HG02840 (cell line): Measurements from ENCODE around the gene TTC7B.

Experiments used
- ATAC-seq: cut with Tn5 transposase; IDR thresholded peaks from one replicate; pipeline ENCODE4 v1.9.1; 2021; ENCODE audit warnings: mild to moderate bottlenecking, moderate library complexity, moderate number of reproducible peaks; ENCODE audit not compliant: unreplicated experiment, low FRiP score

Gene TTC7B

GRCh38 chr14:90572441-90573150 is 243.6 kb downstream of the TTC7B start:
- ATAC-seq = no peak

GRCh38 chr14:90571149-90571947 is 244.9 kb downstream of the TTC7B start:
- ATAC-seq = no peak

DNA sequence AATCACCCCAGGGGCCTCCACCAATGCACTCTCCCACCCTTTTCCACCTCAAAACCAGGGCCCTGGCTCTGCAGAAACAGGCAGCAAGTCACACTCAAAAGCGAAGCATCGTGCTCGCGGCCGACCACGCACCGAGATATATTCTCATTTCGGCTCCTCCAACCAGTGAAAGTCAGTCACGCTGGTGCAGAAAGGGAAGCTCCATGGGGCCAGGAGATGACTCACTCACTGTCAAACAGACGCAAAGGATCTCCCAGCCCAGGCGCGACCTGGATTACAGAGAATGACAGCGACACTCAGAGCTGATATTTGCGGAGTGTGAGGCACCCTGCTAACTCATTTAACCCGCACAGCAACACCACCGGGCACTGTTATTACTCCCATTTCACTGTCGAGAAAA is 245.8 kb downstream of the TTC7B start:
- no peak for ATAC-seq

GRCh38 chr14:90569606-90570387 is 246.4 kb downstream of the TTC7B start:
- no peak for ATAC-seq

DNA sequence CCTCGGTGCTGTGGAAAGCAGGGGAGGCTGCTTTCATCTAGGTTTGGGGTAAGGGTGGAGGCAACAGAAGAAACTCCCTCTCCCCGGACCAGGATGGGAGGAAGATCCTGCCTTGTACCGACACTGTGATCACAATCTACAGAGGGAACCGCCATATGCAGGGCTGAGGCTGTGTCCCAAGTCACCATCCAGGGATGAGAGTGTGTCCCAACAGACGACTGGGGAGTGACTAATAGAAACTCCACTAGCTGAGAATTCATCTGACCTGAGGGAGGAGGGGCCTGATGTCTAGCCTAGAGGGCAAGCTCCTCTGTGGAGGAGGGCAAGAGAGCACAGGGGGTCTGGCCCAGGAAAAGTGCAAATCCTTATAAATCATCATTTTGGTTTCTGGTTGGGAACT is 247.0 kb downstream of the TTC7B start:
- ATAC-seq = no peak

DNA sequence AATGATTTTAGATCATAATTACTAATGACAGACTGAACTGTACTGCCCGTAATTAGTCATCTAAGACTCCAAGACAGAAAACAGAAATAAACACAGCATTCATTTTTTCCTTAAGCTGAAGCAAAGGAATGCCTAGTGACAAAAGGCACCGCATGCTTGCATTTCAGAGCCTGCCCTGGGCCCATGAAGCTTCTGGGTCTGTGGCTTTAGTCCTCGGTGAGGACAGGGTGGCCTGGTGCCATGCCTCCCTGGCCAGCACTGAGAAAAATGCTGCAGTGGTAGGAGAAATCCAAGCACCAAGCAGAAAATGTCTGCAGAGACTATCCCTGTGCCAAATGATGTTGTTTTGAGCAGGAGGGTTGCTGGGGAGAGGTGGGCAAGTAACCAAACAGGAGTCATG is 247.8 kb downstream of the TTC7B start:
- no peak for ATAC-seq

- ATAC-seq = no peak
Observed at GRCh38 chr14:90567991-90568390, 248.2 kb downstream of the TTC7B start.

GRCh38 chr14:90567191-90567590 is 249.0 kb downstream of the TTC7B start:
- no peak for ATAC-seq

DNA sequence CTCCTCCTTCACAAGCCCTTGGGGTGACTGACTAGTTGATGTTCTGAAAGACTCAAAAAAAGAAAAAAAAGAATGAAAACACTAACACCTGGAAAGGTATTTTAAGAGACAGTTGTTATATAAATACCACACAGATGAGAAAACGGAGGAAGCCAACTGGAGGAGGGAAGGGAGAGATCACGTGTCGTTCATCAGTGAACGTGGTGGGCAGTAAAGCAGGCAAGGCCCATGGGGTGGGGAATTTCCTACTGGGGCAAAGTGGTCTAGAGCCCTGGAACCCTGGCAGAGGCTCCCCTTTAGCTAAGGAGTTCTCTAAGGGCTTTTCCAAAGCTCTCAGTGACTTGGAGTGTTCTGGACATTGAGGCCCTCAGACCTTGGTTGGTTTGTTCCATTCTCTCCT is 249.7 kb downstream of the TTC7B start:
- ATAC-seq = no peak

DNA sequence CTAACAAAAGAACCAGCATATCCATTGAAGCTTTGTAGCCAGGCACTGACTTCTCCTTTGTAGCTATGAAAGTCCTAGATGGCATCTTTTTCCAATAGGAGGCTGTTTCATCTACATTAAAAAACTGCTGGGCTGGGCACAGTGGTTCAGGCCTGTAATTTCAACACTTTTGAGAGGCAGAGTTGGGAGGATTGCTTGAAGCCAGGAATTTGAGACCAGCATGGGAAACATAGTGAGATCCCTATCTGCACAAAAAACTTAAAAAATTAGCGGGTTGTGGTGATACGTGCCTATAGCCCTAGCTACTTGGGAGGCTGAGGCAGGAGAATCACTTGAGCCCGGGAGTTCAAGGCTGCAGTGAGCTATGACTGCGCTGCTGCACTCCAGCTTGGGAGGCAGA is 251.7 kb downstream of the TTC7B start:
- ATAC-seq = no peak

DNA sequence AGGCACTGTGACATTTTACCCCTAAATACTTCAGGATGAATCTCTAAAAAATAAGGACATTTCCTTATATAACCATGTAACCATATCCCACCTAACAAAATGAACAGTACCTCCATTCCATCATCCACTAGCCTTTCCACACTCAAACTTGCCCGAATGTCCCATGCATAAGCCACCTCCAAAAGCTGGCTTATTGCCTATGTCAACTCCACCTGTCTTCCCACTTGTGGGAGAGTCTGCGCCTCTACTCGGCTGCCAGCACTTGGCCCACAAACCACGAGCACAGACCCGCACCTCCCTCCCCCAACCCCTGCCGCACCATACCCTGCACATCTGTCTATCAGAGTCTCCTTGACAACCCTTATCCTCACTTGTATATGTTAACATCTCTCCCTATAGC is 253.6 kb downstream of the TTC7B start:
- ATAC-seq = no peak

DNA sequence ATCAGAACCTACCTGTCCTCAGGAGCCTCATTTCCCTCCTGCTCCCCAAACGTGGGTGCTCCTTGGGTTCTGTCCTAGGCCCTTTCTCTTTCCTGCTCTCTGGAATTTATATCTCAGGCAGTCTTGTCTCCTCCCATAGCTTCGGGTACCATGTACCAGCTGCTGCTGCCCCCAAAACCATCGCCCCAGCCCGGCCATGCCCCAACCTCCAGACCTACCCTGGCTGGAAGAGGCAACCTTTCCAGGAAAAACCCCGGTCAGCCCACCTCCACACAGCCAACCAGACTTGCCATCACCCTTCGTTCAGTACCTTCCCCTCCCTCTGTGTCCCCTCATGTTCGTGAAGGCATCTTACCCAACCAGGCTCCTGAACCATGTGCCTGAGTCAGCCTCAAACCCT is 254.3 kb downstream of the TTC7B start:
- ATAC-seq = no peak

GRCh38 chr14:90560991-90561390 is 255.2 kb downstream of the TTC7B start:
- ATAC-seq = no peak

DNA sequence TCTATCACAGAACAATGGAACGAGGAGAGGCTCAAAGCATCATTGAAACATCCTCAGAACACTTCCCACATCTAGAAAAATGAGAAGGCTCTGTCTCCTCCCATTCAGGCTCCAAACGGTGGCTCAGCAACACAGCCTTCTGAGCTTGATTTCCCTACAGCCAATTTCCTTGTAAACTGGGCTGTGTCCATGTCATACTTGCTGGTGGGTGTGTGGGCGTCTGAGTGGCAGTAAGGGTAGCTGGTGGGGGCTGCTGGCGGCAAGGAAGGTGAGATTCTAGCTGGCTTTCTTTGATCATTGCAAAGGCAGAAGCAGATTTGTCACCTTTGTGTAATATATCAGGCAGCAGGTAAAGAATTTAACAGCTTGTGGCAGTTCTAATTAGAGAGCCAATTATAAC is 255.7 kb downstream of the TTC7B start:
- ATAC-seq = no peak

- no peak for ATAC-seq
Observed at GRCh38 chr14:90559811-90560492, 256.3 kb downstream of the TTC7B start.

- ATAC-seq = no peak
Observed at GRCh38 chr14:90558983-90559590, 257.1 kb downstream of the TTC7B start.

GRCh38 chr14:90558041-90558982 is 257.9 kb downstream of the TTC7B start:
- ATAC-seq = no peak

- no peak for ATAC-seq
Observed at GRCh38 chr14:90557516-90557915, 258.7 kb downstream of the TTC7B start.
